Activated naive CD4-positive, alpha-beta T cell treated with anti-CD3 and anti-CD28 coated beads, Interleukin-2, amount 50 U/mL, for 24 hours (primary cell): ENCODE results near the gene RSPRY1.
"Not testable (repeated sequence)": the region's sequence is repeated elsewhere in the genome, so short reads cannot be mapped to it uniquely, and the experiment has no call there.

Experiments
- H3K27ac Mint-ChIP-seq: one replicate; pipeline ENCODE4 v1.8.0; 2021; ENCODE audit warnings: mild to moderate bottlenecking, mixed read lengths
- H3K27me3 Mint-ChIP-seq: one replicate; pipeline ENCODE4 v1.8.0; 2021; ENCODE audit warnings: mixed read lengths
- H3K36me3 Mint-ChIP-seq: one replicate; pipeline ENCODE4 v1.8.0; 2021; ENCODE audit warnings: mixed read lengths
- H3K4me1 Mint-ChIP-seq: one replicate; pipeline ENCODE4 v1.8.0; 2021; ENCODE audit warnings: mixed read lengths
- H3K4me3 Mint-ChIP-seq: one replicate; pipeline ENCODE4 v1.8.0; 2021; ENCODE audit warnings: mild to moderate bottlenecking, mixed read lengths
- H3K9me3 Mint-ChIP-seq: one replicate; pipeline ENCODE4 v1.8.0; 2021; ENCODE audit warnings: mixed read lengths

RSPRY1 gene

GRCh38 chr16:57191056-57191571, 5.0 kb downstream of the RSPRY1 start:
- no peak overlapping the region for H3K4me3 Mint-ChIP-seq
- peaks cover 65% of the 10 kb centered on the region for H3K4me1 Mint-ChIP-seq
- H3K36me3 Mint-ChIP-seq, result peaks cover 2% of the 10 kb centered on the region

DNA sequence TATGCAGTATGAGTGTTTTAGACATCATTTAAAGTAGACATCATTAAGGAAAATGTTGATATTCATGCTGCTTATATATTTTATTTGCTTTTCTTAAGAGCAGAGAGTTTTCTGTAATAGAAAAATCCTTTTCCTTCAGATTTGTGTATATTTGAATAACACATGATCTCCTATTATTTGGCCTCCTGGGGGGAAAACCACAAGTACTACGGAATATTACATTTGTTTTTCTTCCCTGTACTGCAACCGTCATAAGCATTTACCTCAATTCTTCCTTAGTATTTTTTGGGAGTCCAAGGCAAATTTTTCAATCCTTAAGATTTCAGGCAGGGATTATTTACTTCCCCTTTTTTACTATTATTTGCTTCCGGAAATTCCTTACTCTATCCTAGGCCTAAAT, 6.0 kb downstream of the RSPRY1 start:
- Mint-ChIP-seq H3K36me3 (peaks cover 2% of the 10 kb centered on the region), H3K9me3 (no peaks in the 10 kb centered on the region), H3K27ac (no peak overlapping the region), H3K27me3 (no peaks in the 10 kb centered on the region), H3K4me3 (no peak overlapping the region), H3K4me1 (peaks cover 75% of the 10 kb centered on the region)

More at GRCh38 chr16:57191056-57191571, 5.0 kb downstream of the RSPRY1 start:
- Mint-ChIP-seq H3K27me3 (no peaks in the 10 kb centered on the region), H3K9me3 (no peaks in the 10 kb centered on the region), H3K27ac (no peak overlapping the region)

DNA sequence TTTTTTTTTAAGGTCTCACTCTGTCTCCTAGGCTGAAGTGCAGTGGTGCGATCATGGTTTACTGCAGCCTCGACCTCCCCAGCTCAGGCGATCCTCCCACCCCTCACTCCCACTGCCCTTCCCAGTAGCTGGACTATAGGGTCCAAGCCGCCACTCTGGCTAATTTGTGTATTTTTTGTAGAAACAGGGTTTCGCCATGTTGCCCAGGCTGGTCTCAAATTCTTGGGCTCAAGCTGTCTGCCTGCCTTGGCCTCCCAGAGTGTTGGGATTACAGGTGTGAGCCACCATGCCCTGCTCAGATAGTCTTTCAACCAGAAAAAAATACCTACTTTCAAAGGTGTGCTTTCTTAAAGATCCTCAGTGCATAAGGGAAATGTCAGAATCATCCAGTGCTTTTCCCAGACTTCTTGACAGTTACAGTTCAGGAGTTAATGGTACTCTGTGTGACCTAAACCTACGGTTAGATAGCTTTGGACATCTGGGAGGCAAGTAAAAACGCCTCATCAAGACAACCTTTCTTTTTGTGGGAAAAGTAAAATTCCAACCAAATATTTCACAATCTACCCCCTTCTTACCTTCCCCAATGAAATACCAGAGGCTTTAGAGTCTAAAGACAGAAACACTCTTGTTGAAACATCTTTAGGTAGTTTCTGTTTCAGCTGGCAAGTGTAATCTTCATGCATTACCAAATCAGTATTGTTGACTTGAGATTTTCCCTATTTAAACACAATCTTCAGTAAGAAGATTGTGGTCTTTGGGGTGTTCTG, 6.8 kb downstream of the RSPRY1 start:
- H3K4me3 Mint-ChIP-seq, result no peak overlapping the region
- no peak overlapping the region for H3K27ac Mint-ChIP-seq
- H3K27me3 Mint-ChIP-seq, result no peaks in the 10 kb centered on the region
- peaks cover 67% of the 10 kb centered on the region for H3K4me1 Mint-ChIP-seq
- peaks cover 2% of the 10 kb centered on the region for H3K36me3 Mint-ChIP-seq
- no peaks in the 10 kb centered on the region for H3K9me3 Mint-ChIP-seq

GRCh38 chr16:57194512-57194911, 8.4 kb downstream of the RSPRY1 start:
- H3K36me3 Mint-ChIP-seq, result peaks cover 4% of the 10 kb centered on the region
- H3K27ac Mint-ChIP-seq, result peak overlapping the region; percentile 38
- H3K4me3 Mint-ChIP-seq, result no peak overlapping the region
- no peaks in the 10 kb centered on the region for H3K27me3 Mint-ChIP-seq
- peaks cover 59% of the 10 kb centered on the region for H3K4me1 Mint-ChIP-seq
- no peaks in the 10 kb centered on the region for H3K9me3 Mint-ChIP-seq

- no peak overlapping the region for H3K27ac Mint-ChIP-seq
- H3K36me3 Mint-ChIP-seq, result peaks cover 2% of the 10 kb centered on the region
- H3K4me3 Mint-ChIP-seq, result no peak overlapping the region
- no peaks in the 10 kb centered on the region for H3K27me3 Mint-ChIP-seq
- H3K4me1 Mint-ChIP-seq, result peaks cover 48% of the 10 kb centered on the region
- no peaks in the 10 kb centered on the region for H3K9me3 Mint-ChIP-seq
These were observed 10.2 kb downstream of the RSPRY1 start for GRCh38 chr16:57196286-57196685.

DNA sequence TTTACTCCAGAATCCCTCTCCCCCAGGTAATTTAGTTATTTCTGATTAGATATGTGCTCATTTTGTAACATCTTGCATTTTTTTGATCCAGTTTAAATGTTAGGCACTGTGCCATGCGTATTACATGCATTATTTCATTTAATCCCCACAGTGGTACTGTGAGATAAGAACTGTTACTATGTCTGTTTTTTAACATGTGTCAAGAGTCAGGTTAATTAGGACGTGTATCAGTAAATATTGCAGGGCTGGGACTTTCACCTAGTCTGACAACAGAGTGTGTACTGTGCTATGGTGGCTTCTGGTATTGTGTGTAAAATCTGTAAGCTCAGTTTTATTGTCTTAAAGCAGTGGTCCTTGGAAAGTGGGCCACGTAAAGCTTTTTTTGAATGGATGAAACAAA, 10.6 kb downstream of the RSPRY1 start:
- H3K36me3 Mint-ChIP-seq, result peaks cover 2% of the 10 kb centered on the region
- H3K4me1 Mint-ChIP-seq, result peaks cover 45% of the 10 kb centered on the region

GRCh38 chr16:57200321-57200720, 14.2 kb downstream of the RSPRY1 start:
- not testable (repeated sequence) for H3K27me3 Mint-ChIP-seq, H3K36me3 Mint-ChIP-seq, H3K27ac Mint-ChIP-seq, H3K9me3 Mint-ChIP-seq, H3K4me3 Mint-ChIP-seq
- peaks cover 22% of the 10 kb centered on the region for H3K4me1 Mint-ChIP-seq

More for the DNA sequence above, 10.6 kb downstream of the RSPRY1 start:
- no peaks in the 10 kb centered on the region for H3K27me3 Mint-ChIP-seq
- H3K4me3 Mint-ChIP-seq, result no peak overlapping the region
- H3K9me3 Mint-ChIP-seq, result no peaks in the 10 kb centered on the region
- H3K27ac Mint-ChIP-seq, result no peak overlapping the region

DNA sequence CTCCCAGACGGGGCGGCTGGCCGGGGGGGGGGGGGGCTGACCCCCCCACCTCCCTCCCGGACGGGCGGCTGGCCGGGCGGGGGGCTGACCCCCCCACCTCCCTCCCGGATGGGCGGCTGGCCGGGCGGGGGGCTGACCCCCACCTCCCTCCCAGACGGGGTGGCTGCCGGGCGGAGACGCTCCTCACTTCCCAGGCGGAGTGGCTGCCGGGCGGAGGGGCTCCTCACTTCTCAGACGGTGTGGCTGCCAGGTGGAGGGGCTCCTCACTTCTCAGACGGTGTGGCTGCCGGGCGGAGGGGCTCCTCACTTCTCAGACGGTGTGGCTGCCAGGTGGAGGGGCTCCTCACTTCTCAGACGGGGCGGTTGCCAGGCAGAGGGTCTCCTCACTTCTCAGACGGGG, 14.8 kb downstream of the RSPRY1 start:
- H3K4me3 Mint-ChIP-seq, H3K36me3 Mint-ChIP-seq, H3K27me3 Mint-ChIP-seq, H3K9me3 Mint-ChIP-seq, H3K27ac Mint-ChIP-seq: not testable (repeated sequence)
- H3K4me1 Mint-ChIP-seq, result peaks cover 21% of the 10 kb centered on the region

- peaks cover 7% of the 10 kb centered on the region for H3K36me3 Mint-ChIP-seq
- H3K27ac Mint-ChIP-seq, result peak overlapping the region; percentile 5
- H3K9me3 Mint-ChIP-seq, result no peaks in the 10 kb centered on the region
- no peak overlapping the region for H3K4me3 Mint-ChIP-seq
- H3K4me1 Mint-ChIP-seq, result peaks cover 9% of the 10 kb centered on the region
- no peaks in the 10 kb centered on the region for H3K27me3 Mint-ChIP-seq
These were observed 16.2 kb downstream of the RSPRY1 start for GRCh38 chr16:57202095-57202886.

GRCh38 chr16:57203451-57203850, 17.3 kb downstream of the RSPRY1 start:
- Mint-ChIP-seq H3K4me1 (peaks cover 7% of the 10 kb centered on the region), H3K9me3 (no peaks in the 10 kb centered on the region), H3K27me3 (no peaks in the 10 kb centered on the region), H3K36me3 (peaks cover 11% of the 10 kb centered on the region), H3K4me3 (no peak overlapping the region), H3K27ac (no peak overlapping the region)

GRCh38 chr16:57204675-57205074, 18.5 kb downstream of the RSPRY1 start:
- Mint-ChIP-seq H3K9me3 (no peaks in the 10 kb centered on the region), H3K36me3 (peaks cover 12% of the 10 kb centered on the region), H3K27ac (no peak overlapping the region), H3K4me1 (peaks cover 4% of the 10 kb centered on the region), H3K27me3 (no peaks in the 10 kb centered on the region), H3K4me3 (no peak overlapping the region)

DNA sequence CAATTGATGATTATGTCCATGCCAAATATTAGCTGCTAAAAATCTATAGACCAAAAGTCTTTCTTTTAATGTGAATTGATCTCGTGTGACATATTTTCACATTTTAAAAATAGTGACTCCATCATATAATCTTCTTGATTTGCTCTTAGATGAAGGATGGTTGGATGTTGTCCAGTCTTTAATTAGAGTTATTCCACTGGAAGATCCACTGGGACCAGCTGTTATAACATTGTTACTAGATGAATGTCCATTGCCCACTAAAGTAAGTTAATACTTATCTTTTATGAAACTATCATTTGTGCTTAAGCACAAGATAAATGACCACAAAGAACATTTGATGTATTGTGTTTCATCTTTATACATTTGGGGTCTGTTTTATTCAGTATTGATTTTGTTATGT, 22.8 kb downstream of the RSPRY1 start:
- peaks cover 24% of the 10 kb centered on the region for H3K36me3 Mint-ChIP-seq
- H3K9me3 Mint-ChIP-seq, result no peaks in the 10 kb centered on the region
- no peak overlapping the region for H3K27ac Mint-ChIP-seq
- peaks cover 7% of the 10 kb centered on the region for H3K4me1 Mint-ChIP-seq
- H3K4me3 Mint-ChIP-seq, result no peak overlapping the region
- H3K27me3 Mint-ChIP-seq, result no peaks in the 10 kb centered on the region

DNA sequence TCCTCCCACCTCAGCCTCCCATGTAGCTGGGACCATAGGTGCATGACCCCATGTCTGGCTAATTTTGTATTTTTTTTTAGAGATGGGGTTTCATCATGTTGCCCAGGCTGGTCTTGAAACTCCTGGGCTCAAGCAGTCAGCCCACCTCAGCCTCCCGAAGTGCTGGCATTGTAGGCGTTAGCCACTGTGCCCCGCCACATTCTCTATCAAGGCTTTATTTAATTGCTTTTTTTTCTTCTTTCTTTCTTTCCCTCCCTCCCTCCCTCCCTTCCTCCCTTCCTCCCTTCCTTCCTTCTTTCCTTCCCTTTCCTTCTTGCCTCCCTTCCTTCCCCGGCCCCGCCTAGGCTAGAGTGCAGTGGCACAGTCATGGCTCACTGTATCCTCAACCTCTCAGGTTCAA, 23.7 kb downstream of the RSPRY1 start:
- no peak overlapping the region for H3K27ac Mint-ChIP-seq
- peaks cover 29% of the 10 kb centered on the region for H3K36me3 Mint-ChIP-seq
- H3K27me3 Mint-ChIP-seq, result no peaks in the 10 kb centered on the region
- peaks cover 7% of the 10 kb centered on the region for H3K4me1 Mint-ChIP-seq
- H3K9me3 Mint-ChIP-seq, result no peaks in the 10 kb centered on the region
- H3K4me3 Mint-ChIP-seq, result no peak overlapping the region

GRCh38 chr16:57213462-57213861, 27.3 kb downstream of the RSPRY1 start:
- Mint-ChIP-seq H3K27ac (no peak overlapping the region), H3K4me3 (no peak overlapping the region), H3K27me3 (no peaks in the 10 kb centered on the region), H3K36me3 (peaks cover 54% of the 10 kb centered on the region), H3K9me3 (peaks cover 4% of the 10 kb centered on the region), H3K4me1 (peaks cover 3% of the 10 kb centered on the region)

DNA sequence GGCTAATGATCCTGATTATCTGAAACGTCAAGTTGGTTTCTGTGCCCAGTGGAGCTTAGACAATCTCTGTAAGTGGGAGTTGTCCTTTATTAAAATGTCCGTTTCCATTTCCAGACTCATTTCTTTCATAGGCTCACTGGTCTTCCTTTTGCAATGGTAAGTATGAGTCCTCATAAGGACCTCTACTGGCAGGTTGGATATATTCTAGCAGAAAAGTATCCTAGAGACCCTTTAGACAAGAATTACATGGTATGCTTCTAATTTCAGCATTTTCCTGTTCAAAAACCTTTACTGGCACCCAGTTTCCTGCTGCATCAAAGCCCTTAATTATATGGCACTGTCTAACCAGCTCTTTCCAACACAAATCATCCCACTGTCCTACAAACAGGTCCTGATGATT, 30.8 kb downstream of the RSPRY1 start:
- Mint-ChIP-seq H3K4me1 (peaks cover 3% of the 10 kb centered on the region), H3K9me3 (peaks cover 12% of the 10 kb centered on the region), H3K27me3 (no peaks in the 10 kb centered on the region), H3K4me3 (peak overlapping the region; percentile 11), H3K36me3 (peaks cover 68% of the 10 kb centered on the region), H3K27ac (no peak overlapping the region)

- no peak overlapping the region for H3K4me3 Mint-ChIP-seq
- peaks cover 8% of the 10 kb centered on the region for H3K9me3 Mint-ChIP-seq
- H3K4me1 Mint-ChIP-seq, result no peaks in the 10 kb centered on the region
- H3K27me3 Mint-ChIP-seq, result no peaks in the 10 kb centered on the region
- peaks cover 30% of the 10 kb centered on the region for H3K36me3 Mint-ChIP-seq
- H3K27ac Mint-ChIP-seq, result no peak overlapping the region
These were observed 36.9 kb downstream of the RSPRY1 start for GRCh38 chr16:57223057-57223456.
